HUES6 (cell line): ENCODE measurements around the gene SMYD1.

Source experiments
- H3K27ac ChIP-seq: 2 replicates; pipeline ENCODE4 v1.7.0; 2013; ENCODE audit warnings: low read depth, mild to moderate bottlenecking, low read length, inconsistent platforms
- H3K27me3 ChIP-seq: 2 replicates; pipeline ENCODE4 v1.6.1; 2013; ENCODE audit warnings: low read length; ENCODE audit not compliant: control insufficient read depth, insufficient read depth
- H3K36me3 ChIP-seq: 2 replicates; pipeline ENCODE4 v1.6.1; 2013; ENCODE audit warnings: low read length; ENCODE audit not compliant: control insufficient read depth, insufficient read depth
- H3K4me1 ChIP-seq: 2 replicates; pipeline ENCODE4 v1.6.1; 2013; ENCODE audit warnings: low read length; ENCODE audit not compliant: control insufficient read depth, insufficient read depth
- H3K4me3 ChIP-seq: 2 replicates; pipeline ENCODE4 v1.5.1; 2013; ENCODE audit warnings: low read depth, low read length
- H3K9ac ChIP-seq: one replicate; pipeline ENCODE4 v1.6.1; 2013; ENCODE audit warnings: mild to moderate bottlenecking, low read length
- H3K9me3 ChIP-seq: 2 replicates; pipeline ENCODE4 v1.6.1; 2013; ENCODE audit warnings: low read depth, low read length; ENCODE audit not compliant: control insufficient read depth, insufficient read depth

Gene SMYD1

GRCh38 chr2:88057437-88057844 lies 10.2 kb upstream of the SMYD1 start:
- H3K4me1 ChIP-seq = peaks cover 24% of the 10 kb centered on the region
- H3K27ac ChIP-seq = no peak overlapping the region

GRCh38 chr2:88058191-88058590 lies 9.4 kb upstream of the SMYD1 start:
- no peaks in the 10 kb centered on the region for H3K9me3 ChIP-seq

More at GRCh38 chr2:88057437-88057844, 10.2 kb upstream of the SMYD1 start:
- Histone ChIP-seq H3K9me3 (no peaks in the 10 kb centered on the region), H3K27me3 (no peaks in the 10 kb centered on the region), H3K36me3 (no peaks in the 10 kb centered on the region), H3K9ac (no peak overlapping the region), H3K4me3 (no peak overlapping the region)

GRCh38 chr2:88059979-88060906 lies 7.4 kb upstream of the SMYD1 start:
- no peak overlapping the region for H3K9ac ChIP-seq
- H3K36me3 ChIP-seq = no peaks in the 10 kb centered on the region
- no peak overlapping the region for H3K27ac ChIP-seq
- H3K4me1 ChIP-seq = peaks cover 9% of the 10 kb centered on the region
- no peaks in the 10 kb centered on the region for H3K27me3 ChIP-seq
- no peaks in the 10 kb centered on the region for H3K9me3 ChIP-seq
- H3K4me3 ChIP-seq = no peak overlapping the region

More at GRCh38 chr2:88058191-88058590, 9.4 kb upstream of the SMYD1 start:
- no peaks in the 10 kb centered on the region for H3K36me3 ChIP-seq
- no peak overlapping the region for H3K27ac ChIP-seq
- H3K27me3 ChIP-seq = no peaks in the 10 kb centered on the region
- peaks cover 23% of the 10 kb centered on the region for H3K4me1 ChIP-seq
- no peak overlapping the region for H3K4me3 ChIP-seq
- no peak overlapping the region for H3K9ac ChIP-seq

GRCh38 chr2:88060907-88061275 lies 6.7 kb upstream of the SMYD1 start:
- Histone ChIP-seq H3K4me3 (no peak overlapping the region), H3K36me3 (no peaks in the 10 kb centered on the region), H3K9ac (no peak overlapping the region), H3K27me3 (no peaks in the 10 kb centered on the region), H3K27ac (no peak overlapping the region), H3K4me1 (peaks cover 8% of the 10 kb centered on the region), H3K9me3 (no peaks in the 10 kb centered on the region)

- H3K9ac ChIP-seq = no peak overlapping the region
These were observed 6.3 kb upstream of the SMYD1 start for GRCh38 chr2:88061295-88061694.

GRCh38 chr2:88066543-88066942 lies 1.1 kb upstream of the SMYD1 start:
- peaks cover 20% of the 10 kb centered on the region for H3K4me1 ChIP-seq
- H3K27me3 ChIP-seq = no peaks in the 10 kb centered on the region
- no peaks in the 10 kb centered on the region for H3K36me3 ChIP-seq
- no peaks in the 10 kb centered on the region for H3K9me3 ChIP-seq
- H3K27ac ChIP-seq = no peak overlapping the region
- no peak overlapping the region for H3K9ac ChIP-seq
- H3K4me3 ChIP-seq = no peak overlapping the region

More at GRCh38 chr2:88061295-88061694, 6.3 kb upstream of the SMYD1 start:
- H3K27ac ChIP-seq = no peak overlapping the region
- no peaks in the 10 kb centered on the region for H3K27me3 ChIP-seq
- H3K4me1 ChIP-seq = peaks cover 4% of the 10 kb centered on the region
- H3K36me3 ChIP-seq = no peaks in the 10 kb centered on the region
- no peak overlapping the region for H3K4me3 ChIP-seq
- no peaks in the 10 kb centered on the region for H3K9me3 ChIP-seq

GRCh38 chr2:88067189-88067588 lies 436 bp upstream of the SMYD1 start:
- Histone ChIP-seq H3K9ac (no peak overlapping the region), H3K9me3 (no peaks in the 10 kb centered on the region), H3K27ac (no peak overlapping the region), H3K4me3 (no peak overlapping the region), H3K4me1 (peaks cover 20% of the 10 kb centered on the region), H3K36me3 (no peaks in the 10 kb centered on the region), H3K27me3 (no peaks in the 10 kb centered on the region)

GRCh38 chr2:88068044-88068443 lies 419 bp downstream of the SMYD1 start:
- Histone ChIP-seq H3K36me3 (no peaks in the 10 kb centered on the region), H3K9me3 (no peaks in the 10 kb centered on the region), H3K27ac (no peak overlapping the region), H3K9ac (no peak overlapping the region), H3K4me3 (no peak overlapping the region), H3K27me3 (no peaks in the 10 kb centered on the region), H3K4me1 (peaks cover 20% of the 10 kb centered on the region)

- Histone ChIP-seq H3K4me3 (no peak overlapping the region), H3K4me1 (peaks cover 20% of the 10 kb centered on the region), H3K9ac (no peak overlapping the region), H3K36me3 (no peaks in the 10 kb centered on the region), H3K27ac (no peak overlapping the region), H3K9me3 (peaks cover 4% of the 10 kb centered on the region; the same call in 1 of the 2 replicates), H3K27me3 (no peaks in the 10 kb centered on the region)
These were observed 1.5 kb downstream of the SMYD1 start for GRCh38 chr2:88069117-88069516.

- Histone ChIP-seq H3K4me1 (peaks cover 20% of the 10 kb centered on the region), H3K9ac (no peak overlapping the region), H3K9me3 (peaks cover 5% of the 10 kb centered on the region; the same call in 1 of the 2 replicates), H3K27me3 (no peaks in the 10 kb centered on the region), H3K36me3 (no peaks in the 10 kb centered on the region), H3K27ac (no peak overlapping the region), H3K4me3 (no peak overlapping the region)
These were observed 2.4 kb downstream of the SMYD1 start for GRCh38 chr2:88070055-88070454.

GRCh38 chr2:88071365-88071764 lies 3.7 kb downstream of the SMYD1 start:
- H3K4me1 ChIP-seq = peaks cover 20% of the 10 kb centered on the region
- H3K27ac ChIP-seq = no peak overlapping the region
- H3K36me3 ChIP-seq = no peaks in the 10 kb centered on the region
- H3K4me3 ChIP-seq = no peak overlapping the region
- no peak overlapping the region for H3K9ac ChIP-seq
- H3K27me3 ChIP-seq = no peaks in the 10 kb centered on the region
- H3K9me3 ChIP-seq = peaks cover 5% of the 10 kb centered on the region; the same call in 1 of the 2 replicates
